Muscle layer of colon (tissue), 2 donors: ENCODE measurements around the gene MACROD2.
"Not testable (repeated sequence)": the region's sequence is repeated elsewhere in the genome, so short reads cannot be mapped to it uniquely, and the experiment has no call there.

Experiments
- H3K27ac ChIP-seq: one replicate; pipeline ENCODE4 v1.7.0; 2013; ENCODE audit warnings: low read depth, mild to moderate bottlenecking, low read length, moderate library complexity
- H3K27me3 ChIP-seq, 2 donors: one replicate each; pipeline ENCODE4 v1.7.0; 2013; ENCODE audit warnings: low read length in 2 of 2, mild to moderate bottlenecking in 2 of 2; ENCODE audit not compliant: insufficient read depth in 2 of 2, control insufficient read depth in 1 of 2
- H3K36me3 ChIP-seq: one replicate; pipeline ENCODE4 v1.7.0; 2013; ENCODE audit warnings: mild to moderate bottlenecking, low read length; ENCODE audit not compliant: insufficient read depth
- H3K4me1 ChIP-seq: one replicate; pipeline ENCODE4 v1.7.0; 2013; ENCODE audit warnings: mild to moderate bottlenecking, low read length; ENCODE audit not compliant: insufficient read depth
- H3K4me3 ChIP-seq, 2 donors: one replicate each; pipeline ENCODE4 v1.7.0; 2013; ENCODE audit warnings: low read length in 2 of 2, low read depth in 1 of 2, mild to moderate bottlenecking in 1 of 2, moderate library complexity in 1 of 2
- H3K9ac ChIP-seq: one replicate; pipeline ENCODE4 v1.7.0; 2013; ENCODE audit warnings: low read length
- H3K9me3 ChIP-seq: one replicate; pipeline ENCODE4 v1.7.0; 2013; ENCODE audit warnings: mild to moderate bottlenecking, low read length
- donor health status: abdominal sarcoma.
- donor health status: Adenocarcinoma of cecum.

Gene MACROD2

DNA sequence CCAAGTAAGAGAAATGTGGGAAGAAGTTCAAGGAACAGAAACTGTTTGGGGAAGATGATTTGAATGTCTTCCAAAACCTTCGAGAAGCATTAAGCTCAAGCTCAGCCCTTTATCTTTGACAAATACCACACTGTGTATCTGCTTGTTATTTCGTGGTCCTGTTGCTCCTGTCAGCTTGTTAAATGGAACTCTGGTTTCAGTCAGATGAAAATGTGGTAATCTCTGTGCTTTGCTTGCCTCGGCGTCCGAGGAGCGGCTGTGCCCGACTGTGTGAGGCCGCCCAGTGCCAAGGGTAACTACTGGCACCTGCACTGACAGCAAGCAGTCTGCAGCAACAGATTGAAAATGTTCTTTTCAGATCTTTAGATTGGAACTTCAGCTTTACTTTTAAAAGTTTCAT lies 920.0 kb downstream of the MACROD2 start:
- Histone ChIP-seq H3K36me3 (no peaks in the 10 kb centered on the region), H3K27me3 (no peaks in the 10 kb centered on the region), H3K4me3 (peak overlapping the region in 1 of 2 donors; percentile 55), H3K9me3 (no peaks in the 10 kb centered on the region), H3K27ac (peak overlapping the region; percentile 7), H3K4me1 (peaks cover 34% of the 10 kb centered on the region), H3K9ac (no peak overlapping the region)

DNA sequence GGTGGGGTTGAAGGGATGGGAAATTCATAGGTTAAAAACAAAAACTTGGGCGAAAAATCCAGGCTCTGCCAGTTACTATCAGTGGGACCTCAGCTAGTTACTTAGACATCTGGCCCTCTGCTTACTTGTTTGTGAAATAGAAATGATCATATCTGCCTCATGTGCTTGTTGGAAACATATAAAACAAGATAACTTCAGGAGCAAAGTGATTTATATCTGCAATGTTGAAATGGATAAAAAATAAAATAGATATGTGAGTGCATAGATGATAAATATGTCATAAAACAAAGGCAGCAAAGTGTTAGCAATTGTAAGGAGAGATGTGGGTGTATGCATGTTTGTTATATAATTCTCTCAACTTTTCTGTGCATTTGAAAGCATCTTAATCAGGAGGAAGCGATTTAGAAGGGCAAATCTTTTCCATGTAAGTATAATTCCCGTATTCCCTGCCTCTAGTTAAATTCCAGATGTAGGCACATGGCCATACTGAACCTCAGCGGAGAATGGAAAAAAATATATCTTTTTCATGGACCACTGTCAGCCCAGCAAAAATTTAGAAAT lies 921.1 kb downstream of the MACROD2 start:
- no peak overlapping the region for H3K4me3 ChIP-seq
- peaks cover 38% of the 10 kb centered on the region for H3K4me1 ChIP-seq
- H3K36me3 ChIP-seq, result no peaks in the 10 kb centered on the region
- no peak overlapping the region for H3K27ac ChIP-seq
- no peaks in the 10 kb centered on the region for H3K27me3 ChIP-seq
- no peak overlapping the region for H3K9ac ChIP-seq
- no peaks in the 10 kb centered on the region for H3K9me3 ChIP-seq

GRCh38 chr20:14918281-14918680 lies 923.0 kb downstream of the MACROD2 start:
- no peak overlapping the region for H3K9ac ChIP-seq
- H3K4me3 ChIP-seq, result no peak overlapping the region
- H3K27me3 ChIP-seq, result no peaks in the 10 kb centered on the region
- H3K9me3 ChIP-seq, result no peaks in the 10 kb centered on the region
- H3K4me1 ChIP-seq, result peaks cover 41% of the 10 kb centered on the region
- no peaks in the 10 kb centered on the region for H3K36me3 ChIP-seq
- no peak overlapping the region for H3K27ac ChIP-seq

DNA sequence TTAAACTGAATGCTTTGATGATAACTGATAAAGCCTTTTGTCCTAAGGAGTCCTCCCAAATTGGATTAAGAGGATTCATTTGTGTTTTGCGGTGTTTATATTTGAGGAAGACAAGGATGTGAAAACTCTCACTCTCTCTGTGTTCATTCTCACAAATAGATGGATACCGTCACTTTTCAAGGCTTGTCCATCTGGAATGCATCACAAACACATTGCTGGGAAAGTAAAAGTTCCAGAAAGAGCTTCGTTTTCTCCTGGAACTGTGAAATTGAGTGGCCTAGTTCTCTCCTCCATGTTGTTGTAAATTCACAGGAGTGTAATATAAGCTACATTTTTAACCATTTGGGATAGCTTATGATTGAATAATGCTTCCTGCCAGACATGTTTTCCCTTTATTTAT lies 923.7 kb downstream of the MACROD2 start:
- Histone ChIP-seq H3K27me3 (no peaks in the 10 kb centered on the region), H3K36me3 (no peaks in the 10 kb centered on the region), H3K9ac (no peak overlapping the region), H3K27ac (no peak overlapping the region), H3K4me1 (peaks cover 41% of the 10 kb centered on the region), H3K4me3 (no peak overlapping the region), H3K9me3 (no peaks in the 10 kb centered on the region)

- no peak overlapping the region for H3K4me3 ChIP-seq
- H3K27ac ChIP-seq, result peak overlapping the region; percentile 36
- no peaks in the 10 kb centered on the region for H3K9me3 ChIP-seq
- no peaks in the 10 kb centered on the region for H3K36me3 ChIP-seq
- H3K9ac ChIP-seq, result no peak overlapping the region
- H3K27me3 ChIP-seq, result no peaks in the 10 kb centered on the region
- H3K4me1 ChIP-seq, result peaks cover 41% of the 10 kb centered on the region
Measured at GRCh38 chr20:14919501-14920081, 924.3 kb downstream of the MACROD2 start.

GRCh38 chr20:14921513-14921912 lies 926.2 kb downstream of the MACROD2 start:
- peaks cover 24% of the 10 kb centered on the region for H3K4me1 ChIP-seq
- no peak overlapping the region for H3K9ac ChIP-seq
- no peaks in the 10 kb centered on the region for H3K36me3 ChIP-seq
- H3K9me3 ChIP-seq, result no peaks in the 10 kb centered on the region
- no peak overlapping the region for H3K27ac ChIP-seq
- H3K4me3 ChIP-seq, result no peak overlapping the region
- no peaks in the 10 kb centered on the region for H3K27me3 ChIP-seq

GRCh38 chr20:14922503-14923267 lies 927.4 kb downstream of the MACROD2 start:
- no peaks in the 10 kb centered on the region for H3K27me3 ChIP-seq
- no peak overlapping the region for H3K27ac ChIP-seq
- no peaks in the 10 kb centered on the region for H3K36me3 ChIP-seq
- H3K4me3 ChIP-seq, result no peak overlapping the region
- peaks cover 21% of the 10 kb centered on the region for H3K4me1 ChIP-seq
- no peak overlapping the region for H3K9ac ChIP-seq
- H3K9me3 ChIP-seq, result no peaks in the 10 kb centered on the region

DNA sequence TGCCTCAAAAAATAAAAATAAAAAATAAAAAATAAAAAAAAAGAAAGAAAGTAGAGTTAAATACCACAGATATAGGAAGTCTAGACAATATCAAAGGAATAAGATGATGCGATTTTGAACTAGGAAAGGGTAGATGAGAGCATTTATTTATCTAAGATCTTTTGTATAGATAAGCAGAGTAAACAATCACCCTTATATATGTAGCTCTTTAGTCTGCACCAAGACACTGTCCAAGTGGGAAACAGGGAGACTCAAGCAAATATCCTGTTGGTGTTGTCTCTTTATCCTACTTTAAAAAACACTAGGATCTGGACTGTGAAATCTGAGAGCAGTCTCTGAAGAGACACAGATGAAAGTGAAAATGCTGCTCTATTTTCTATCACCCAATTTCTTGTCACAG lies 929.1 kb downstream of the MACROD2 start:
- Histone ChIP-seq H3K27me3 (no peaks in the 10 kb centered on the region), H3K9me3 (no peaks in the 10 kb centered on the region), H3K4me1 (peaks cover 14% of the 10 kb centered on the region), H3K36me3 (no peaks in the 10 kb centered on the region), H3K27ac (no peak overlapping the region), H3K4me3 (no peak overlapping the region), H3K9ac (no peak overlapping the region)

DNA sequence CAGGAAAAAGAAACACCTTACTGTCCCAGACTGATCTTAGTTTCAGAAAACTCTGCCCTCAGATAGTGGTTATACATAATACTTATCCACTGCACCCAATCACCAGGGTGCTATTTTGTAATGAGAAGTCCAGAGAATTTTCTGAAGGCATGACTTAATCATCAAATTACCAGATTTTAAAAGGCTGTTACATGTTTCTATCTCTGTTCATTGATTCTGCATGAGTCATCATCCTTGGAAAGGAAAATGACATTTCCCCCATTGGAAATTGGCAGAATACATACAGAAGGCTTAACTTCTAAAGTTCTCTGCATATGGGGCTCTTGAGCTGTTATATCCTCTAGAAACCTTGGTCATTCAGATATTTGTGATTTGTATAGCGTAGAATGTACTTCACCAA lies 930.0 kb downstream of the MACROD2 start:
- Histone ChIP-seq H3K9me3 (no peaks in the 10 kb centered on the region), H3K27me3 (no peaks in the 10 kb centered on the region), H3K9ac (no peak overlapping the region), H3K27ac (no peak overlapping the region), H3K4me1 (peaks cover 7% of the 10 kb centered on the region), H3K36me3 (no peaks in the 10 kb centered on the region), H3K4me3 (no peak overlapping the region)

GRCh38 chr20:14926436-14926835 lies 931.1 kb downstream of the MACROD2 start:
- not testable (repeated sequence) for H3K4me3 ChIP-seq, H3K27ac ChIP-seq, H3K9me3 ChIP-seq, H3K27me3 ChIP-seq, H3K4me1 ChIP-seq, H3K36me3 ChIP-seq, H3K9ac ChIP-seq

DNA sequence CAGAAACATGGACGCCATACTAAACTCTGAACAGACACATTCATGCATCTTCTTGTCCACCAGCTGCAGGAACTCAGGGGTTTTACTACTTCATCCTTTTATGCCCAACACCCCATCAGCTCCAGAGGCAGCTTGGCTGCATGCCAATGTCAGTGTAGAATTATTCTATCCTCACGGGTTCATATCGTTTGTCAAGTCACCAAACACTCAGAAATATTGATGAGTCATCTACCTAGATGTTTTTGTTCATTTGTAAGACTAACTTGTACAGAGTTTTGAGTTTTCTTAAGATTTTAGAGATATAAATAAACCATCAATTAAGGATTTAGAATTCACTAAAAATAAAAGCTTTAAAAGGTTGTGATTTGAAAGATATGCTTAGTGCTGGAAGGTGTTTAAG lies 932.8 kb downstream of the MACROD2 start:
- Histone ChIP-seq H3K27me3 (no peaks in the 10 kb centered on the region), H3K9me3 (no peaks in the 10 kb centered on the region)

GRCh38 chr20:14929388-14929787 lies 934.1 kb downstream of the MACROD2 start:
- H3K36me3 ChIP-seq, result no peaks in the 10 kb centered on the region
- no peak overlapping the region for H3K9ac ChIP-seq
- H3K4me1 ChIP-seq, result no peaks in the 10 kb centered on the region
- no peaks in the 10 kb centered on the region for H3K27me3 ChIP-seq
- H3K9me3 ChIP-seq, result no peaks in the 10 kb centered on the region
- no peak overlapping the region for H3K4me3 ChIP-seq
- no peak overlapping the region for H3K27ac ChIP-seq

More for the DNA sequence above, 932.8 kb downstream of the MACROD2 start:
- no peak overlapping the region for H3K27ac ChIP-seq
- H3K4me3 ChIP-seq, result no peak overlapping the region
- H3K36me3 ChIP-seq, result no peaks in the 10 kb centered on the region
- H3K4me1 ChIP-seq, result no peaks in the 10 kb centered on the region
- no peak overlapping the region for H3K9ac ChIP-seq
